Heart right ventricle (tissue), 16 donors: ENCODE results near the gene IQSEC3. TPM values are rescaled to one million over a fixed set of nuclear protein-coding genes. Genes with fewer than 3 reads are reported as not detected.

Source experiments
- ATAC-seq, 8 donors: fragments of 200-7000 bp; cut with Tn5 transposase; one replicate each; pipeline ENCODE4 v1.9.1; 2020; ENCODE audit warnings: mild to moderate bottlenecking in 8 of 8, moderate library complexity in 8 of 8, moderate number of reproducible peaks in 1 of 8
- DNase-seq, 2 donors: peaks; one replicate each; pipeline ENCODE4 v3.0.0-alpha.2; 2020
- H3K27ac ChIP-seq, 10 donors: fragments of 200-600 bp; sonication (generic) in 2 of 10; one replicate each; pipeline versions ENCODE4 v1.5.0 to v1.8.0; 2020 to 2022; ENCODE audit warnings: mild to moderate bottlenecking in 3 of 10
- H3K27me3 ChIP-seq, 7 donors: fragments of 200-600 bp; one replicate each; pipeline ENCODE4 v1.8.0; 2021 to 2022; ENCODE audit warnings: mild to moderate bottlenecking in 2 of 7
- H3K36me3 ChIP-seq, 9 donors: fragments of 200-600 bp; sonication (generic) in 1 of 9; one replicate each; pipeline versions ENCODE4 v1.5.0 to v1.8.0; 2020 to 2022; ENCODE audit warnings: mild to moderate bottlenecking in 2 of 9
- H3K4me1 ChIP-seq, 9 donors: fragments of 200-600 bp; sonication (generic) in 1 of 9; one replicate each; pipeline versions ENCODE4 v1.5.0 to v1.8.0; 2020 to 2022; ENCODE audit warnings: mild to moderate bottlenecking in 4 of 9
- H3K4me3 ChIP-seq, 10 donors: fragments of 200-600 bp; sonication (generic) in 2 of 10; one replicate each; pipeline versions ENCODE4 v1.5.0 to v1.8.0; 2020 to 2022; ENCODE audit warnings: mild to moderate bottlenecking in 7 of 10, moderate library complexity in 2 of 10
- H3K9me3 ChIP-seq, 11 donors: fragments of 200-600 bp in 10 of 11; sonication (generic) in 2 of 11; one replicate each; pipeline versions ENCODE4 v1.5.0 to v1.8.0; 2013 to 2022; ENCODE audit warnings: mild to moderate bottlenecking in 2 of 11, control low read depth in 1 of 11, moderate library complexity in 1 of 11
- CTCF ChIP-seq, 9 donors: fragments of 200-600 bp; sonication (generic) in 2 of 9; IDR thresholded peaks; one replicate each; pipeline versions ENCODE4 v1.5.0 to v1.8.0; 2021 to 2022; ENCODE audit warnings: antibody characterized with exemption in 9 of 9, mild to moderate bottlenecking in 5 of 9, moderate library complexity in 1 of 9
- WGBS, 2 donors: extraction: QIAGEN DNeasy Blood & Tissue Kit; methylation state at CpG; one replicate each; pipeline ENCODE4 v1.1.7; 2013; ENCODE audit warnings: inconsistent platforms in 1 of 2; 5-methylcytosine and 5-hydroxymethylcytosine counted together
- intact Hi-C, 10 donors: fragments of 100-400 bp; cut with DNase I; formaldehyde crosslinking; loops; one replicate each; pipeline versions ENCODE4 v1.11.1 to v1.14.2; 2022
- polyA plus RNA-seq, 2 donors: library from polyadenylated mRNA; stranded (reverse); fragments of 200-250 nt; gene quantifications; one replicate each; pipeline ENCODE4 v1.2.3, GENCODE V29; 2013
- total RNA-seq, 10 donors: library from RNA; stranded (reverse); fragmentation: NEBNext Ultra II Directional in 3 of 10; extraction: Animal tissue kit (Norgen Biotek cat#: 25700) in 3 of 10; gene quantifications; one replicate each; pipeline versions ENCODE4 v1.2.1 to v1.2.4, GENCODE V29; 2021 to 2023
- donor health status: Arrhythmogenic right ventricular cardiomyopathy.
- donor health status: ischemic (EF 13 %, LVEDD 7.1; RV severe dilation, severe dysfunction).
- donor health status: healthy with polysubstance abuse.
- donor health status: DM: no; HTN: yes; CAD: no.
- donor health status: DM: no; HTN: no; CAD: no.
- donor health status: ischemic (EF 25% LVEDD 6.9; RV normal size, moderate dysfunction).
- donor health status: ischemic (EF 25% LVEDD 5.7; RV mildly dilated, moderate dysfunction).
- donor health status: healthy.
- donor health status: DM: yes; HTN: yes; CAD: no.
- donor health status: Ischemic cardiomyopathy.
- donor health status: ischemic (EF 35%, LVEDD 5.7; RV mildly dilated, moderate dysfunction).
- donor health status: nonischemic (EF 11% LVEDD 7.7; RV severe dilation, severe dysfunction).
- donor health status: DM: yes; HTN: yes; CAD: no.
- donor health status: PGD.
- donor health status: ischemic (EF 29% LVEDD 5.4; RV normal size, mild dysfunction).
- donor health status: nonischemic (EF 23%, LVEDD 6.1; RV moderate dilation, normal function).

The IQSEC3 gene
- total and polyA plus RNA-seq, 12 donors, result 0.30 to 2.7 (median 1.1) TPM

- 22 to 37% methylated on average over 12 of the region's 12 CpGs for WGBS, 2 donors
- Histone ChIP-seq H3K27me3 (peaks cover 0 to 64% (median 33%) of the 10 kb centered on the region in 7 donors), H3K27ac (no peak overlapping the region), H3K9me3 (no peaks in the 10 kb centered on the region), H3K4me1 (peaks cover 0 to 8% (median 0%) of the 10 kb centered on the region in 9 donors), H3K4me3 (no peak overlapping the region), H3K36me3 (no peaks in the 10 kb centered on the region)
- intact Hi-C loops, result no loop called here
- DNase-seq, result no peak
- ATAC-seq, result no peak
- no peak for TF ChIP-seq CTCF (IDR thresholded peaks at IDR 0.05)
These were observed 32.4 kb downstream of the IQSEC3 start for GRCh38 chr12:98924-99352.

- Histone ChIP-seq H3K36me3 (no peaks in the 10 kb centered on the region), H3K4me3 (no peak overlapping the region), H3K4me1 (peaks cover 0 to 8% (median 0%) of the 10 kb centered on the region in 9 donors), H3K27me3 (peaks cover 0 to 64% (median 37%) of the 10 kb centered on the region in 7 donors), H3K9me3 (no peaks in the 10 kb centered on the region), H3K27ac (no peak overlapping the region)
- TF ChIP-seq CTCF (IDR thresholded peaks at IDR 0.05), result no peak
- ATAC-seq (peak in 1 of 8 donors; percentile 40), DNase-seq (no peak)
- intact Hi-C loops, result no loop called here
- 20 to 31% methylated on average over 13 of the region's 13 CpGs for whole genome bisulfite sequencing, 2 donors
These were observed 33.0 kb downstream of the IQSEC3 start for GRCh38 chr12:99605-100004.

- Histone ChIP-seq H3K4me1 (peaks cover 0 to 26% (median 10%) of the 10 kb centered on the region in 9 donors), H3K27ac (no peak overlapping the region), H3K4me3 (no peak overlapping the region), H3K36me3 (no peaks in the 10 kb centered on the region), H3K27me3 (peaks cover 0 to 53% (median 40%) of the 10 kb centered on the region in 7 donors), H3K9me3 (no peaks in the 10 kb centered on the region)
- DNase-seq (no peak), ATAC-seq (peak in 1 of 8 donors; percentile 21)
- TF ChIP-seq CTCF (IDR thresholded peaks at IDR 0.05), result no peak
- WGBS, 2 donors, result 84 to 85% methylated on average over 15 of the region's 15 CpGs
- intact Hi-C loops, result no loop called here
These were observed 35.7 kb downstream of the IQSEC3 start for GRCh38 chr12:101969-102878.

- Histone ChIP-seq H3K27ac (no peak overlapping the region), H3K9me3 (no peaks in the 10 kb centered on the region), H3K36me3 (no peaks in the 10 kb centered on the region), H3K27me3 (peaks cover 0 to 48% (median 38%) of the 10 kb centered on the region in 7 donors), H3K4me1 (peaks cover 0 to 26% (median 10%) of the 10 kb centered on the region in 9 donors), H3K4me3 (no peak overlapping the region)
- no peak for TF ChIP-seq CTCF (IDR thresholded peaks at IDR 0.05)
- intact Hi-C loops, result no loop called here
- DNase-seq (no peak), ATAC-seq (no peak)
- WGBS, 2 donors, result 70 to 72% methylated on average over 7 of the region's 7 CpGs
These were observed 36.3 kb downstream of the IQSEC3 start for GRCh38 chr12:102879-103168.
